Skeletal muscle satellite cell (primary cell): ENCODE data around the gene CYP2S1.

Experiments used
- H3K27me3 ChIP-seq: 2 replicates; pipeline ENCODE4 v1.7.0; 2013; ENCODE audit warnings: low read length; ENCODE audit not compliant: control insufficient read depth, insufficient read depth
- H3K36me3 ChIP-seq: 2 replicates; pipeline ENCODE4 v1.7.0; 2013; ENCODE audit warnings: mild to moderate bottlenecking, control low read depth, low read length; ENCODE audit not compliant: insufficient read depth
- H3K4me1 ChIP-seq: 2 replicates; pipeline ENCODE4 v1.7.0; 2013; ENCODE audit warnings: low read length; ENCODE audit not compliant: control insufficient read depth, insufficient read depth
- H3K4me2 ChIP-seq: 2 replicates; pipeline ENCODE4 v1.7.0; 2013; ENCODE audit warnings: mild to moderate bottlenecking, low read length
- H3K4me3 ChIP-seq: 2 replicates; pipeline ENCODE4 v1.7.0; 2013; ENCODE audit warnings: low read length
- H3K9ac ChIP-seq: 2 replicates; pipeline ENCODE4 v1.7.0; 2013; ENCODE audit warnings: mild to moderate bottlenecking, low read depth, low read length, moderate library complexity
- H3K9me3 ChIP-seq: replicated peaks from 2 replicates; pipeline ENCODE4 v1.7.0; 2013; ENCODE audit warnings: mild to moderate bottlenecking, control low read depth, low read length

The CYP2S1 gene

DNA sequence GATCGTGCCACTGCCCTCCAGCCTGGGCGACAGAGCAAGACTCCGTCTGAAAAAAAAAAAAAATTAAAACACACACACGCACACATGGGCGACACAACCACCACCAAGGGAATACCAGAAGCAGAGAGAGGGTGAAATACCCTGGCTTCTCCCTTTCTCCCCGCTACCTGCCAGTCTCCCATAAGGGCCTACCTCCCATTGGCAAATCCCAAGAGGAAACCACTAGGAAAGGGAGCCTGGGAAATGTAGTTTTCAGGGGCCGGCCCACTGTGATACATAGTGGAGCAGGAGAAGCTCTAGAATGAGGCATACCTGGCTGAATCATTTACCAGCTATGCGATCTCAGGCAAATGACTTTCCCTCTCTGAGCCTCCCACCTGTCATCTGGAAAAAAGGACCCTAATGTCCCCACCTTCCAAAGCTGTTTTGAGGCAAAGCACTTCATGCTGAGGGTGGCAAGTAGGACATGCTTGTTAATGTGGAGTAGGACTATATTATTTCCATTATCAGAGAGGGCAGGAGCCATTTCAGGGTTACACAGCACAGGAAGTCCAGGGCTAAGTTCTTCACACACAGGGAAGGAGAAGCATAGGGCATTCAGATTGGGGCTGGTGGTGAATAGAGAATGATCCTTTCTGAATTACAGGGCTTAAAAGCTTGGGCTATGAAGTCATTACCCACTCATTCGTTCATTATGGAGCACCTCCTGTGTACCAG, 56.8 kb downstream of the CYP2S1 start:
- H3K36me3 ChIP-seq = peaks cover 90% of the 10 kb centered on the region
- H3K27me3 ChIP-seq = no peaks in the 10 kb centered on the region
- H3K9ac ChIP-seq = no peak overlapping the region
- no peaks in the 10 kb centered on the region for H3K4me1 ChIP-seq
- H3K4me3 ChIP-seq = no peak overlapping the region
- H3K9me3 ChIP-seq = no peaks in the 10 kb centered on the region
- H3K4me2 ChIP-seq = no peak overlapping the region

DNA sequence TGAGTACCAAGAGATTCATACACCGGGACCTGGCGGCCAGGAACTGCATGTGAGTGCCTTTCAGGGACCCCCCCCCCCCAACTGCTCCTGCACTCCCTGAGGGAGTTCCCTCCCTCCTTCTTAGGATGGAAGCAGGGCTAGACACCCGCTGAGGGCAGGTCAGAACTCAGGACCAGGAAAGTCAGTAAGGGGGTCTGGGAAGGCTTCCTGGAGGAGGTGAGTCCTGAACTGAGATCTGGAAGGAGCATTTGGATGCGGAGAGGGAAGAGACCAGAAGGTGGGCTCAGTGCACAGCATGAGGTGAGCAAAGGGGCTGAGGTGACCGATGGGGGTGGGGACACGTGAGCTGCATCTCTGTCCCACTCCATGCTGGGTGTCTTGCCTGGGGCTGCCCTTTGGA, 60.6 kb downstream of the CYP2S1 start:
- Histone ChIP-seq H3K27me3 (no peaks in the 10 kb centered on the region), H3K4me3 (no peak overlapping the region), H3K4me1 (no peaks in the 10 kb centered on the region), H3K9me3 (no peaks in the 10 kb centered on the region), H3K4me2 (no peak overlapping the region), H3K9ac (no peak overlapping the region), H3K36me3 (peaks cover 90% of the 10 kb centered on the region)

DNA sequence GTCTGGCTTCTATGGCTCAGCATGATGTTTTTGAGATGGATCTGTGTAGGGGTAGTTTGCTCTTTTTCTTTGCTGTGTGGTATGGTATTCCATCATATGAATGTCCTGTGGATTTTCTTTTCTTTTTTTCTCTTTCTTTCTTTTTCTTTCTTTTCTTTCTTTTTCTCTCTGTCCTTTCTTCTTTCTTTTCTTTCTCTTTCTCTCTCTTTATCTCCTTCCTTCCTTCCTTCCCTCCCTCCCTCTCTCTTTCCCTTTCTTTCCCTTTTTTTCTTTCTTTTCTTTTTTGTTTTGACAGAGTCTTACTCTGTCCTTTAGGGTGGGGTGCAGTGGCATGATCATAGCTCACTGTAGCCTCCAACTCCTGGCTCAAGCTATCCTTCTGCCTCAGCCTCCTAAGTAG, 62.2 kb downstream of the CYP2S1 start:
- no peaks in the 10 kb centered on the region for H3K4me1 ChIP-seq
- H3K9ac ChIP-seq = no peak overlapping the region
- no peaks in the 10 kb centered on the region for H3K27me3 ChIP-seq
- H3K4me2 ChIP-seq = no peak overlapping the region
- H3K36me3 ChIP-seq = peaks cover 90% of the 10 kb centered on the region
- no peak overlapping the region for H3K4me3 ChIP-seq
- H3K9me3 ChIP-seq = no peaks in the 10 kb centered on the region
